ENCODE data around the gene CGREF1.

- no peak for TF ChIP-seq CTCF (IDR thresholded peaks at IDR 0.05)
- no peak for TF ChIP-seq POLR2A (IDR thresholded peaks at IDR 0.05)
These were observed 31.0 kb downstream of the CGREF1 start for GRCh38 chr2:27087823-27088410.
